ENCODE measurements around the gene SEMA4C. TPM values are rescaled to one million over a fixed set of nuclear protein-coding genes. Genes with fewer than 3 reads are reported as not detected.
A peak's percentile ranks its signal among the peaks of the same experiment; 100 is the strongest.

SEMA4C gene
- total and polyA plus RNA-seq, 9 of the 15 experiments (the other 6 are each of a cell fraction or from before 2014, with no cell fraction given), result 0.32 to 59.7 (median 23.9) TPM

GRCh38 chr2:96868555-96869280 is 1.2 kb downstream of the SEMA4C start (continued):
- TF ChIP-seq MXD1 (CRISPR knock-in tag; IDR thresholded peaks at IDR 0.05; ENCODE audit: borderline replicate concordance, poor library complexity, severe bottlenecking) (no peak), ZNF79 (CRISPR knock-in tag; IDR thresholded peaks at IDR 0.05; ENCODE audit: low read depth) (no peak), ELK3 (CRISPR knock-in tag; IDR thresholded peaks at IDR 0.05) (no peak), ZNF717 (CRISPR knock-in tag; IDR thresholded peaks at IDR 0.05) (no peak), ZNF212 (CRISPR knock-in tag; IDR thresholded peaks at IDR 0.05) (no peak), IFI16 (CRISPR knock-in tag; IDR thresholded peaks at IDR 0.05) (no peak), ZNF253 (CRISPR knock-in tag; conservative IDR thresholded peaks at IDR 0.05) (no peak), BCOR (IDR thresholded peaks at IDR 0.05) (no peak), ZNF644 (tag; IDR thresholded peaks at IDR 0.05; ENCODE audit: low read depth) (no peak), DLX4 (CRISPR knock-in tag; IDR thresholded peaks at IDR 0.05) (no peak), PKNOX1 (IDR thresholded peaks at IDR 0.05) (no peak), BACH1 (tag; IDR thresholded peaks at IDR 0.05) (no peak), YBX1 (IDR thresholded peaks at IDR 0.05) (no peak), SAFB (IDR thresholded peaks at IDR 0.05; ENCODE audit: borderline replicate concordance, low read depth, low read length) (peak; percentile 47; the same call in 1 of the 2 replicates), SRF (CRISPR knock-in tag; IDR thresholded peaks at IDR 0.05) (no peak), HDAC2 (IDR thresholded peaks at IDR 0.05) (no peak), ETS1 (conservative IDR thresholded peaks at IDR 0.05; ENCODE audit: control insufficient read depth, low read depth, low read length) (no peak; the same call in none of the 2 replicates), CCAR2 (IDR thresholded peaks at IDR 0.05; ENCODE audit: low read depth, low read length) (no peak)
- TF ChIP-seq, protein P1, sequence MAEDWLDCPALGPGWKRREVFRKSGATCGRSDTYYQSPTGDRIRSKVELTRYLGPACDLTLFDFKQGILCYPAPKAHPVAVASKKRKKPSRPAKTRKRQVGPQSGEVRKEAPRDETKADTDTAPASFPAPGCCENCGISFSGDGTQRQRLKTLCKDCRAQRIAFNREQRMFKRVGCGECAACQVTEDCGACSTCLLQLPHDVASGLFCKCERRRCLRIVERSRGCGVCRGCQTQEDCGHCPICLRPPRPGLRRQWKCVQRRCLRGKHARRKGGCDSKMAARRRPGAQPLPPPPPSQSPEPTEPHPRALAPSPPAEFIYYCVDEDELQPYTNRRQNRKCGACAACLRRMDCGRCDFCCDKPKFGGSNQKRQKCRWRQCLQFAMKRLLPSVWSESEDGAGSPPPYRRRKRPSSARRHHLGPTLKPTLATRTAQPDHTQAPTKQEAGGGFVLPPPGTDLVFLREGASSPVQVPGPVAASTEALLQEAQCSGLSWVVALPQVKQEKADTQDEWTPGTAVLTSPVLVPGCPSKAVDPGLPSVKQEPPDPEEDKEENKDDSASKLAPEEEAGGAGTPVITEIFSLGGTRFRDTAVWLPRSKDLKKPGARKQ (CRISPR knock-in tag; IDR thresholded peaks at IDR 0.05), result no peak
- TF ChIP-seq, protein P2, sequence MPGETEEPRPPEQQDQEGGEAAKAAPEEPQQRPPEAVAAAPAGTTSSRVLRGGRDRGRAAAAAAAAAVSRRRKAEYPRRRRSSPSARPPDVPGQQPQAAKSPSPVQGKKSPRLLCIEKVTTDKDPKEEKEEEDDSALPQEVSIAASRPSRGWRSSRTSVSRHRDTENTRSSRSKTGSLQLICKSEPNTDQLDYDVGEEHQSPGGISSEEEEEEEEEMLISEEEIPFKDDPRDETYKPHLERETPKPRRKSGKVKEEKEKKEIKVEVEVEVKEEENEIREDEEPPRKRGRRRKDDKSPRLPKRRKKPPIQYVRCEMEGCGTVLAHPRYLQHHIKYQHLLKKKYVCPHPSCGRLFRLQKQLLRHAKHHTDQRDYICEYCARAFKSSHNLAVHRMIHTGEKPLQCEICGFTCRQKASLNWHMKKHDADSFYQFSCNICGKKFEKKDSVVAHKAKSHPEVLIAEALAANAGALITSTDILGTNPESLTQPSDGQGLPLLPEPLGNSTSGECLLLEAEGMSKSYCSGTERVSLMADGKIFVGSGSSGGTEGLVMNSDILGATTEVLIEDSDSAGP (CRISPR knock-in tag; IDR thresholded peaks at IDR 0.05), result no peak
